HG02973 (cell line): ENCODE results near the gene MAPKBP1.

ENCODE experiments used
- ATAC-seq: cut with Tn5 transposase; IDR thresholded peaks from one replicate; pipeline ENCODE4 v1.9.1; 2021; ENCODE audit warnings: moderate library complexity; ENCODE audit not compliant: unreplicated experiment

The MAPKBP1 gene

DNA sequence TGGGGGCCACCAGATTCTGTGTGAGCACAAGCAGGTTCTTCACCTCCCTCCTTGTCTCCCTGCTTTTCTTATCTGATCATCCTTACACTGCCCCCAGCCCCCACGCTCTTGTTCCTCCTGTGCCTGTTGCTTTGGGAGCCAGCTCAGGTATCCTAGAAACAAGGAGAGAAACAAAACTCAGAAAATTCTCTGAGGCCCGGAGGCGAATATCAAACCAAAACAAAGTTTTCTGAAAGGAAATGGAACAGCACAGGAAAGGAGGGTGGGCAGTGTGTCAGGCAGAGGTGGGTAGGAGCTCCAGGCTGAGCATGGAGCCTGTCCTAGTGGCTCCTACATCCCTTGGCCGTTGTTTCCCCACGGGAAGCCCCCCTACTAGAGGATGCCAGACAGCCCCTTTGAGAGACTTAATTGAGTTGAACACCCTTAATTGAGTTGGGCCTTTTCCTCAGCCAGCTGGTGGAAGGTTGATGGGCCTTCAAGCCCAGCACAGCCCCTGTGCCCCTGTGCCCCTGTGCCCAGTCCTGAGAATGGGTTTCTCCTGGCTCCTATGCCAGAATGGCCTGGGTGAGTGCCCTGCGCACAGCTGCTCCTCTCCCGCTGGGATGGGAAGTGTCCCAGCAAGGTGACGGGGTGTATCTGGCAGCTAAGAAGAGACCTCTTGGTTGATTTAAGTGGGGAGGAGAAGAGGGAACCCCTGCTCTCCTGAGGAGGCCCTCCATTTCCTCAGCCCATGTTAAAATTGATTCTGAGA is 30.8 kb downstream of the MAPKBP1 start:
- no peak for ATAC-seq

DNA sequence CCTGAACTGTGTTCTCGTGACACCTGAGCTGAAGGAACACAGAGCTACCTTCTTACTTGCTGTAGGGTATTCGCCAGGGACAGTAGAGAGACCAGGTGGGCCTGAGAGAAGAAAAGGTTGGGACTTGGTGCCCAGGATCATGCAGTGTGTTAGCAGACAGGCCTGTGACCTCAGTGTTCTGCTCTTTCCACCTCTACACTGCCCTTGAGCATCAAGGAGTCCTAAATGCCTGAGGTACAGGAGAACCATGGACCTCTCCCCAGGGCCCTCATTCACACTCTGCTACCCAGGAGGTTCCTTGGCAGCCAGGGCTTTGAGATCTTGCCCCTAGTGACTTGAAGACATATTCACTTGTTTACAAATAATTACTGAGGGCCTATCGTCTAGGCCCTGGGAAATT is 31.4 kb downstream of the MAPKBP1 start:
- no peak for ATAC-seq

DNA sequence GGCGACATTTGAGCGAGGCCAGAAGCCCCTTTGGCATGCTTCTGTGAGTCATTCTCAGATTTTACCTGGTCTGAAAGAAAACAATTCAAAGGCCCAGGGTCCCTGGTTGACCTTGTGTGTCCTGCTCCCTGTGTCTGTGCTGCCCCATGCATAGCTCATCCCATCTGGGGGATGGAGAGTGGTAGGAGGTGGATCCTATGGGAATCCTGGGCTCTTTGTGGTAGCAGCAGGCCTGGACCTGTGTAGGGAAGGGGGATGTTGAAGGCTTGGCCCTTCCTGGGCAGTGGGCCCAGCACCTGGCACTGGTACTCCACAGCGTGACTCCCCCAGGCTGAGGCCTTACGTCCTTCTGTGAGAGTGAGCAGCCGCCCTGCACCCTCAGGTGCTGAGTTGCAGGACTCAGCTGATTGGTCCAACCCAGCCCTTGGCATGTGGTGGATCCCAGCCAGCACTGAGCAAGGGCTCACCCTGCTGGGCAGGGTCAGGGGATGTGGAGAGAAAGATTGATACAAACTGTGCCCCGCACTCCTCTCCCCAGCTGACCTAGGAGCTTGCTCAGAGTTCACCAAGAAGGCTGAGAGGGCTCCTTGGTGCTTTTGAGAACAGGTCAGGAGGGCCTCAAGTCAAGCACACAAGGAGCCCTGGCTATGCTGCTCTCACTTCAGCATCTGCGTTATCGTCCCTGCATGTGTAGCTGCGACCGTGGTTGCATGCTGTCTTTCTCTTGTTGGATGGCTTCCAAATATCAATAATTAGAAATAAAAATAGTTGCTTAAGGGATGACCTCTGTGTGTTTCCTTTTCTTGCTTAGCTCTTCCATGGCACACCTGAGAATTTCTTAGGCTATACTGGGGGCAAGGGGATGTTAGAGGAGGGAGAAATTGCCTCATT is 32.3 kb downstream of the MAPKBP1 start:
- ATAC-seq: no peak

DNA sequence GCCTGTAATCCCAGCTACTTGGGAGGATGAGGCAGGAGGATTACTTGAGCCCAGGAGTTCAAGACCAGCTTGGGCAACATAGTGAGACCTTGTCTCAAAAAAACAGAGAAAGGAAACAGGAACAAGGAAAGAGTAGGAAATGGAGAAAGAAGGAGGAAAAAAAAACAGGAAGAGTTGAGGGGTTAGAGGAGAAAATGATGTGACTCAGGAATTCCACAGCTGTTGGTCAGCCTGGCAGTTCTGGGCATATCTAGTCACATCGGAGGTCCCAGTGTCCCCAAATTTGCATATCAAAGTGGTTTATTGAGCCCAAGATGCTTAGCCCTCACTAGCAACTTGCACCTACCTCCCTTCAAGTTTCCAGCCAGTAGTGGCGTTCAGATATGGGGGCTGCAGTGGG is 34.8 kb downstream of the MAPKBP1 start:
- ATAC-seq: no peak

DNA sequence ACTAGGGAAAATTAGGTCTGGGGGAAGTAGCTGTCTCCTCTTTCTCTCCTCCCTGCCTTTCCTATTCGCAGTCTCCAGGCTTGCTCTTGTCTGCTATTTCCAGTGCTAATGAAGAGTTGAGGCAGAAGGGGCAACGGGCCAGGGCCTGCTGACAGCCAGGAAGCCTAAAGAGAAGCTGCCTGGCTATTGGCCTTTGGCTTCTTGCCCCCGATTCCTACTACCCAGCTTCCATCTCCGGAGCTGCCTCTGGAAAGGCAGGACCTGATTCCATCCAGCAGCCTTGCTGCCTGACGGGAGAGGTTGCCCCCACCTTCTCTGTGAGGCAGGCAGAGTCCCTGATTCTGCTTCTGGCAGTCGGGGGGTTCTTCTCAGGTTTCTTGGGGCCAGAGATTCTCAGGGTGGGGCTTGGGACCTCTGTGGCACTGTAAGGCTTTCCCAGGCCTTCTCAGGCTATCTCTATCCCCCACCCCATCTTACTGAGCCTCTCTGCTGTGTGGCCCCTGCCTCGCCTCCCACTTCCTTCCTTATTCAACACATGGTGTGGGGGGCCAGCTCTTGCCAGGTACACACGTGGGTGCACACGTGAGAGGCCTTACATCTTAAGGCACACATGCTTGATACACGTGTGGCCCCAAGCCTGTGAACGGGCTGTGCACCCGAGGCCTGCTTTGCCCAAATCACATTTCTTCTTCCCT is 35.4 kb downstream of the MAPKBP1 start:
- ATAC-seq: no peak

DNA sequence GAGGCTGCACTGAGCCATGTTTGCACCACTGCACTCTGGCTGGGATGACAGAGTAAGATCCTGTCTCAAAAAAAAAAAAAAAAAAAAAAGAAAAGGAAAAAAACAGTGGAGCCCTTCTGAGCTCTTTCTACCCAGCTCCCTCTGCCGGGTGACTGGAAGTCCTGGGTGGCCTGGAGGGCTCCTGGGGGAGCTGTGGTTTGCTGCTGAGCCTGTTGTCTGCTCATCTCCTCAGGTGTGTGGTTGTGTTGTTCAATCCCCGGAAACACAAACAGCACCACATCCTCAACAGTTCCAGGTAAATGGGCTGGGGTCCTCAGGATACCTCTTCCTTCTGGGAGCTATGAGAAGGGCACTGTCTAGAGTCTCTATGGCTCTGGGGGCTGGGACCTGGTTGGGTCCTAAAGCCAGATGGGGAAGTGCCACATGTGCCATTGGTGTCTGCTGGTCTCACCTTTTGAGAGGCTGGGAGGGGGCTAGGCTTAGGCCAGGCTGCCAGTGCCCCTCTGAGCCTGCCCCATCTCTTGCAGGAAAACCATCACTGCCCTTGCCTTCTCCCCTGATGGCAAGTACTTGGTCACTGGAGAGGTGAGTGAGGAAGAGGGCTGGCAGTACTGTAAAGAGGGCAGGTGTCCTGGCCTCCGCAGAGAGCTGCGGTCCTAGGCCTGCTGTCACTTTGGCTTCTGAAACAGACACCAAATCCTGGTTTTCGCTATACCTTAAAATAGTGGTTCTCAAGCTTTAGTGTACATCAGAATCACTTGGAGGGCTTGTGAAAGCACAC is 36.6 kb downstream of the MAPKBP1 start:
- ATAC-seq: no peak

DNA sequence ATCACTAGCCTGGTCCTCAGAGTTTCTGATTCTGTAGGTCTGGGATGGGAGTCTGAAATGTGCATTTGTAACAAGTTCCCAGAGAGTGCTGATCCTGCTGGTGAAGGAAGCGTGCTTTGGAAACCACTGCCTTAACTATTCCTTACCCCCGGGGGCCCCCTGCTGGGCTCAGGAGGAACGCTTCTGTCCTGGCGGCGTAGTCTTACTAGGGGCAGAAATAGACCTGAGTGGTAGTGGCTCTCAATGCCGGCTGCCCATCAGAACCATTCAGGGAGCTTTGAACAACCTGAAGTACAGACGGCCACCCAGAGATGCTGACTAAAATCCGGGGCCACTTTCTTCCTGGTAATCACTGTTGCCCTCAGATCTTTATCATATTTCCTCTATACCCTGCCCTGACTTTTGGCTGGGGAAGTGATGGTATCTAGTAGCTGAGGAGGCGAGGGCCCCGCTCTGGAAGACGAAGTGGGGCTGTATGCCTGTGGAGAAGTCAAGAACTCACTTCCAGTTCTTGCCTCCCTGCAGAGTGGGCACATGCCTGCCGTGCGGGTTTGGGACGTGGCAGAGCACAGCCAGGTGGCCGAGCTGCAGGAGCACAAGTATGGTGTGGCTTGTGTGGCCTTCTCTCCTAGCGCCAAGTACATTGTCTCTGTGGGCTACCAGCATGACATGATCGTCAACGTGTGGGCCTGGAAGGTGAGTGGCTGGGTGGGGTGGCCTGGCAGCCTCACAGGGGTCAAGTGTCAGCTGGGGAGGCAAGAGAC is 37.3 kb downstream of the MAPKBP1 start:
- no peak for ATAC-seq

DNA sequence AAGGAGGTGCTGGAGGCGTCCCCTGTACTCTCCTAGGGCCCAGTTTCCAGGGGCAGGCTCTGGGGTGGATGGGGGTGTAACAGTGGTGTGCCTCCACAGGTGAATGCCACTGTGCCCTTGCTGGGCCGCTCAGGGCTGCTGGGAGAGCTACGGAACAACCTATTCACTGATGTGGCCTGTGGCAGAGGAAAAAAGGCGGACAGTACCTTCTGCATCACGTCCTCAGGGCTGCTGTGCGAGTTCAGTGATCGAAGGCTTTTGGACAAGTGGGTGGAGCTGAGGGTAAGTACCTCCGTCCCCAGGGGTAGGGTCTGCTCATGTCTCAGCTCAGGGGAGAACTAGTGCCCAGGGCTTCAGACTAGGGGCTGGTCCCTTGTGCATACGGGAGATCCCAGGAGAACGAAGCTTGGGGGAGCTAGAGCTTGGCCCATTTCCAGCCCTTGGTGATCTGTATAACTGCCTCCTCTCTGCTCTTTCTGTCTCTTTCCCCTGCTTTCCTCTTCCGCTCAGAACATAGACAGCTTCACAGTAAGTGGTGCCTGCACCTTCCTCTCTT is 38.6 kb downstream of the MAPKBP1 start:
- ATAC-seq: no peak

DNA sequence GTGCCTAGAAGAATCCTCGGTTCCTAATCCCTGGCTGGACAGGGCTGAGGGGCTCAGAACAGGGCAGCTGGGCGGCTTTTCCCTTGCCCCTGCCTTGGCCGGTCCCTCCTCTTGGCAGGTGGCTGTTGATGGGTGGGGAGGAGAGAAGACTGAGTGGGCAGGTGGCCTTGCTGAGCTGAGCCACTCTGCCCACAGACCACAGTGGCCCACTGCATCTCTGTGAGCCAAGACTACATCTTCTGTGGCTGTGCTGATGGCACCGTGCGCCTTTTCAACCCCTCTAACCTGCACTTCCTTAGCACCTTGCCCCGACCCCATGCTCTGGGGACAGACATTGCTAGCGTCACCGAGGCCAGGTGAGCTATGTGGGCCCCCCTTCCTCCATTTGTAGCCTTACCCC is 39.1 kb downstream of the MAPKBP1 start:
- ATAC-seq: no peak

DNA sequence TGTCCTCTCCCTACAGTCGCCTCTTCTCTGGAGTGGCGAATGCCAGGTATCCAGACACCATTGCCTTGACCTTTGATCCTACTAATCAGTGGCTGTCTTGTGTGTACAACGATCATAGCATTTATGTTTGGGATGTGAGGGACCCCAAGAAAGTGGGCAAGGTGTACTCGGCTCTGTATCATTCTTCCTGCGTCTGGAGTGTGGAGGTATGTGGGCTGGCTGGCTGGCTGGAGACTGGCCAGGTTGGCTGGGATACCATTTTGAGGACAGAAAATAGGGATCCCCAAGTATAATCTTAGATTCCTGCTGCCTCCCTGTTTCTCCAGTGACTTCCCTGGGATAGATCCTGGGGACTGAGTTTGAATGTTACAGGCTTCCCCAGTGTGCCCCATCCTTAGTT is 40.2 kb downstream of the MAPKBP1 start:
- no peak for ATAC-seq

DNA sequence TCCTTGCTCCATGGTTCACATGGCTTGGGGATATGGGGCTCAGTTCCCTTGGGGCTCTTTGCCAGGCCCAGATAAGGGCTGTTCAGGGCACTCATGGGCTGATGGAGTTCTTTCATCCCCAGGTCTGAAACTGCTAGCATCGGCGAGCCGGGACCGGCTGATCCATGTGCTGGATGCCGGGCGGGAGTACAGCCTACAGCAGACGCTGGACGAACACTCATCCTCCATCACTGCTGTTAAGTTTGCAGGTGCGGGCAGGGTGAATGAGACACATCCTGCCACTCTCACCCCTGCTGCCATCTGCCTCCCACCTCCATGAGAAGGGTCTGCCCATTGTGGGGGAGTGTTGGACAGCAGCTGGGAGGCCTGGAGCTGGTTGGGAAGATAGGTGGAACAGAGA is 42.5 kb downstream of the MAPKBP1 start:
- no peak for ATAC-seq

DNA sequence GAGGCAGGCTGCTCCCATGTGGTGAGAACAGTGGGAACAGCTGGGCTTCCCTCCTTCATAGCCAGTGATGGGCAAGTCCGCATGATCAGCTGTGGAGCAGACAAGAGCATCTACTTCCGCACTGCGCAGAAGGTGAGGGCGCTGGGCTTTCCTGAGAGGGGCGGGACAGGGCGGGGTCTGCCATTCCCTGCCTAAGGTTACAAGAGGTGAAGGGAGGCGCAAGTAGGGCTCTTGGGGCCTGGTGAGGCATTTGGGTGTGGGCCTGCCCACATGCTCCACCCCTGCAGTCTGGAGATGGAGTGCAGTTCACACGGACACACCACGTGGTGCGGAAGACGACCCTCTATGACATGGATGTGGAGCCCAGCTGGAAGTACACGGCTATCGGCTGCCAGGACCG is 43.0 kb downstream of the MAPKBP1 start:
- ATAC-seq: no peak

DNA sequence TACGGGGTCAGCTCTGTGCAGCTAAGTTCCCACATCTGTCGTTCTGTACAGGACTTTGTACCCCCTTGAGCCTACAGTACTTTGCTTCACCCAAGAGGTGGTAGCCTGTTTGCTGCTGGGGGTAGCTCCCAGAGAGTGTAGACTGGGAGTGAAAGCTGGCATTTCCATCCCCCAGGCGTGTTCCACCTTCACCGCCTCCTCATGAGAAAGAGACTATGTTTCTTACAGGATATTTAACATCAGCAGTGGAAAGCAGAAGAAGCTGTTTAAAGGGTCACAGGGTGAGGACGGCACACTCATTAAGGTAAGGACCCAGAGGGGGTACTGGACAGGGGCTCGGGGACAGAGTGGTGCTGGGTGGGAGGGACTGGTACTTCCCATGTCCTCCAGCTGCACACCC is 43.5 kb downstream of the MAPKBP1 start:
- ATAC-seq: no peak

DNA sequence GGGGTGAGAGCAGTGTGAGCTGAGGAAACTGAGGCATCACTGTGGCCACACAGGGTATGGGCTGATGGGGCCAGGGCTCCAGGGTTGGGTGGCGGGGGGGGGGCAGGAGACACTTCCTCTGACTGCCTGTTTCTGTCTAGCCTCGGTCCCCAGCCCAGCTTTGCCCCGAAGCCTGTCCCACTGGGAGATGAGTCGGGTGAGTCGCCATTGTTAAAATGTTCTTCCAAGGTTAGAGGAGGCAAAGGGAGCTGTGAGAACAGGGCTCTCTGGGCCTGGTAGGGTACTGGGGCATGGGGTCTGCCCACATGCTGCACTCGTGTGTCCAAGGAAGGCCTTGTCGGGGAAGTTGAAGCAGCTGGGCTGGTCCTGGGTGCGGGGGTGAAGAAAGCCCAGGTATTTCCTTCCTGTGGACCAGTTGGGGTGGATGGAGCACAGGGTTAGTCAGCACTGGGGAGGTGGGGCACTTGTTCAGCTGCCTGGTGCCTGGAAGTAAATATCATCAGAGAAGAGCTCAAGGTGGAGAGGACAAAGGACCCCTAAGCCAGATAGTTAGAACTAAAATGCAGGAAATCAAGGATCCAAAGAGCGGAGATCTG is 45.3 kb downstream of the MAPKBP1 start:
- ATAC-seq: no peak

DNA sequence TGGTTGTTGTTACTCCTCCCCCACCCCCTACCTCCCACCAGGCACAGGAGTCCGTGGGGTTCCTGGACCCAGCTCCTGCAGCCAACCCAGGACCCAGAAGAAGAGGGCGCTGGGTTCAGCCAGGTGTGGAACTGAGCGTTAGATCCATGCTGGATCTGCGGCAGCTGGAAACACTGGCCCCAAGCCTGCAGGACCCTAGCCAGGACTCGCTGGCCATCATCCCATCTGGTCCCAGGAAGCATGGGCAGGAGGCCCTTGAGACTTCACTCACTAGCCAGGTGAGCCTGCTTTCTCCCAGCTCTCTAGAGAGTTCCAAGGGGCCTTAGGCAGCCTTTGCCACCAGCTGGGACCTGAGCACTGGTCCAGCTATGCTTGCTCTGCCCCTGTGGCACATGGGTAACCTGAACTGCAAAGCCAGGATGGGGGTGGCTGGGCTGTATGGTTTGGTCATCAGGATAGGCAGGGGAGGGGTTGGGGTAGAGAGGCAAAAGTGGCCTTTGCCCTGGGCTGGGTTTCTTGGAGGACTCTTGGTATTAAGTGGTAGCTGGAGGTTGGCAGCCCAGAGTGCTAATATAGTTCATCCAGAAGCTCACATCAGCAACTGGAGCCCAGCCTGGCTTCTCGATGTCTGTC is 46.6 kb downstream of the MAPKBP1 start:
- ATAC-seq: no peak

DNA sequence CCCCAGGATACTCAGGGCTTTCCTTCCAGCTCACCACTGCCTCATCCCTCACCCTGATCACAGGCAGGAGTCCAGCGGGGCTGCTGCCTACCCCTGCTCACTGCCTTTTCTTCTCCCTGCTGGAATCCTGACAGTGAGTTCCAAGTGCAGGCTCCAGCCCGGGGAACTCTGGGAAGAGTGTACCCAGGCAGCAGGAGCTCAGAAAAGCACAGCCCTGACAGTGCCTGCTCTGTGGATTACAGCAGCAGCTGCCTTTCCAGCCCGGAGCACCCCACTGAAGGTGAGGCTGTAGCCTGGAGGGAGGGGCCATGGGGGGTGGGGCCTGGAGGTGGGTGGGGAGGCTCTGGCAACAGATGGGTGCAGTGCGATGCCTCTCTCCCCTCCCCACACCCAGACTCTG is 47.5 kb downstream of the MAPKBP1 start:
- ATAC-seq: no peak

DNA sequence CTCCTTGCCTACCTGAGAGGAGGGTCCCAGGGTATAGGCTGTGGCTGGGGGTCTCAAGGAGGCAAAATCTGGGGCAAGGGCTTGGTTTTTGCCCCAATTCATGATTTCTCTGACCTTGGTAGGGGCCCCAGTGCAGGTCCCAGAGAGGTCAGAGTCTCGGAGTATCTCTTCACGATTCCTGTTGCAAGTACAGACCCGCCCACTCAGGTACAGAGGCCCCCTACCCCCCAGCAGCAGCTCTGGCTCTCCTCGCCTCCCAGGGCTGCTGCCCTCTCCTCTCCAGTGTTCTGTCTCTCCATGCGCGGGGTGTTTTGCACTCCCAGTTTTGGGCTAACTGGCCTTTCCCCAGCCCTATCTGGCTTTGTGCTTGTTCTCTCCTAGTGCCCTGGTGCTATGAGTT is 48.2 kb downstream of the MAPKBP1 start:
- ATAC-seq: no peak

DNA sequence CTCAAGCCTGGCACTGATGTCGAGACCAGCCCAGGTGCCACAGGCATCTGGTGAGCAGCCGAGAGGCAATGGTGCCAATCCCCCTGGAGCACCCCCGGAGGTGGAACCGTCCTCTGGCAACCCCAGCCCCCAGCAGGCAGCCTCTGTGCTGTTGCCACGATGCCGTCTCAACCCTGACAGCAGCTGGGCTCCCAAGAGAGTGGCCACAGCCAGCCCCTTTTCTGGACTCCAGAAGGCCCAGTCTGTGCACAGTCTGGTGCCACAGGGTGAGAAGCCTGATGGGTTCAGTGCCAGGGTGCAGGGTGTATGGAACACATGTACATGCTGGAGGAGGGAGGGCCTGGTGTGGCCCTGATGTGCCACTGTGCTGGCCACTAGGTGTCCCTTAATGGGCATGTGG is 48.7 kb downstream of the MAPKBP1 start:
- ATAC-seq: no peak

DNA sequence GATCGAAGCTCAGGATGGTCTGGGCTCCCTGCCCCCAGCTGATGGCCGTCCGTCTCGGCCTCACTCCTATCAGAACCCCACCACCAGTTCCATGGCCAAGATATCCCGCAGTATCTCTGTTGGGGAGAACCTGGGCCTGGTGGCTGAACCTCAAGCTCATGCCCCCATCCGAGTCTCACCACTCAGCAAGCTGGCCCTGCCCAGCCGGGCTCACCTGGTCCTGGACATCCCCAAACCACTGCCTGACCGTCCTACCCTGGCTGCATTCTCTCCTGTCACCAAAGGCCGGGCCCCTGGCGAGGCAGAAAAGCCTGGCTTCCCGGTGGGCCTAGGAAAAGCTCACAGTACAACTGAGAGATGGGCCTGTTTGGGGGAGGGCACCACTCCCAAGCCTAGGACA is 49.2 kb downstream of the MAPKBP1 start:
- no peak for ATAC-seq
